GM19239 (cell line): ENCODE measurements around the gene IGSF3.

Experiments
- DNase-seq: peaks from one replicate; pipeline ENCODE4 v3.0.0; 2011; ENCODE audit warnings: low spot score; ENCODE audit not compliant: insufficient read length
- FAIRE-seq: peaks from 2 replicates; lab custom pipeline; 2011; peaks lifted over from hg19 to GRCh38; lab: Jason Lieb, UNC

The IGSF3 gene

DNA sequence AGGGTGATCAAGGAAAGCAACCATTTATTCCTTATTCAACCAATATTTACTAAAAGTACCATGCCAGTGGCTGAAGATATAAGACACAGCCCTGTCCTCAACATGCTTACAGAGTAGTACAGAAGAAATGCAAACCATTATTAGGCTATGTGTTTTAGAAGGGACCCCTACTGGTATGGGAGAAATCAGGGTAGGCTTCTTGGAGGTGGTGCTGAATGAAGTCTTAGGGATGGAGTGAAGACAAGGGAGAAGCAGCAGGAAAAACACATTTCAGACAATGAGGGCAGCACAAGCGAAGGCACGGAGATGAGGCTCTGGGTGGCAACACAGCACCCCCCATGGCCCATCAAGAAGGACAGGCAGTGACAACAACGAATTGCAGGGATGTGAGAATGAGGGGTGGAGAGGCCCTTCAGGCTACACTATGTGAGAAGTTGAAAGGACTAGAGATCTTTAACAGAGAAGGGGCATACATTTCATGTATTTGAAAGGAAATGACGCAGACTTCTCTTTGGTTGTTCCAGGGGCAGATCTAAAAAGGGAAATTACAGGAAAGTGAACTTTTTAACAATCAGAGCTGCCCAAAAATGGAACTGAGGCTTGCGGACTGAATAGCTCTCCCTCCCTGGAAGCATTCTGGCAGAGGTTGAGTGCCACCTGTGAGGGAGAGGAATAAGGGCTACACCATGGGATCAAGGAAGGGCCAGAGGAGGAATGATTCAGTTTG, 79.9 kb downstream of the IGSF3 start:
- FAIRE-seq: no peak
- DNase-seq: no peak

DNA sequence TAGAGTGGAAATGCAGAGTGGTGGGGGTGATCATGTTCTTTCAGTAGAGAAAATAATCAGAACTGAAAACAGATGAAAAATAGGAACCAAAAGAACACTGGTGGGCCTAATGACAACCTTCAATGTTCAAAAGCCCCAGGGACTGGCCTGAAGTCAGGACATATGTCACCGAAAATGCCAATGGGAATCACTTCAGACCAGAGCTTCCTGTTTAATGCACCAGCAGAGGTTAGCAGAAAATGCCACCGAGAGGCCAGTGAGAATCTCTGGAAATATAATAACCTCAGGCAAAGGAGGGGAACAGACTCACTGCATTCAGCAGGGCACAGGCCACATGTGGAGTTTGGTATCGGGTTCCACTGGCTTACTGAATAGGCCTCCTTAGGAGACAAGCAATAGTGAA, 80.8 kb downstream of the IGSF3 start:
- FAIRE-seq: no peak
- no peak for DNase-seq

- FAIRE-seq (no peak), DNase-seq (no peak)
These were observed 81.6 kb downstream of the IGSF3 start for GRCh38 chr1:116585886-116586285.

GRCh38 chr1:116581323-116581885, 86.1 kb downstream of the IGSF3 start:
- no peak for DNase-seq
- no peak for FAIRE-seq

DNA sequence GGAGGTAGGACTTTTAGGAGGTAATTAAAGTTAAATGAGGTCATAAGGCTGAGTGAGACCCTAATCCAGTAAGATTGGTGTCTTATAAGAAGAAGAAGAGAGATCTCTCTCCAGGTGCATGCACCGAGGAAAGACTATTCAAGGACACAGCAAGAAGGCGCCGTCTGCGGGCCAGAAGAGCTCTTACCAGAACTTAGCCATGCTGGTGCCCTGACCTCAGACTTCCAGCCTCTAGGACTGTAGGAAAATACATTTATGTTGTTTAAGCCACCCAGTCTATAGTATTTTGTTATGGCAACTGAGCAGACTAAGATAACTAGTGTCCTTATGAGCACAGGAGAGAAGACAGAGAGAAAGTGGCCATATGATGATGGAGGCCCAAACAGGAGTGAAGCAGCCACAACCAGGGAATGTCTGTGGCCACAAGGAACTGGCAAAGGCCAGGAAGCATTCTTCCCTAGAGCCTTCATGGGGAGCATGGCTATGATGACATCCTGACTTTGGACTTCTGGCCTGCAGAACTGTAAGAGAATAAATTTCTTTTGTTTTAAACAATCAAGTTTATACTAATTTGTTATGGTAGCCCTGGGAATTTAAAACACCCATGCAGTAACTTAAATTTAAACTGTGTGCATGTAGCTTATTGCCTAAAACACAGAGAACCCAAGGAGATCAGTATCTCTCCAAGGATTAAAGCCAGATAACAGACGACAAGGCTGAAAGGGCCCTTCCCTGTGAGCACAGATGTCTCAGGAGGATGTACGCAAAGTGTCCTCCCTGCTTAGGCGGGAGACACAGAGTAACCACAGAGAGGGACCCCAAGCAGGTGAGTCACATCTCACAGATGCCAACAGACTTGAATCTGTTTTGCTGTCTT, 86.8 kb downstream of the IGSF3 start:
- DNase-seq (no peak), FAIRE-seq (no peak)

DNA sequence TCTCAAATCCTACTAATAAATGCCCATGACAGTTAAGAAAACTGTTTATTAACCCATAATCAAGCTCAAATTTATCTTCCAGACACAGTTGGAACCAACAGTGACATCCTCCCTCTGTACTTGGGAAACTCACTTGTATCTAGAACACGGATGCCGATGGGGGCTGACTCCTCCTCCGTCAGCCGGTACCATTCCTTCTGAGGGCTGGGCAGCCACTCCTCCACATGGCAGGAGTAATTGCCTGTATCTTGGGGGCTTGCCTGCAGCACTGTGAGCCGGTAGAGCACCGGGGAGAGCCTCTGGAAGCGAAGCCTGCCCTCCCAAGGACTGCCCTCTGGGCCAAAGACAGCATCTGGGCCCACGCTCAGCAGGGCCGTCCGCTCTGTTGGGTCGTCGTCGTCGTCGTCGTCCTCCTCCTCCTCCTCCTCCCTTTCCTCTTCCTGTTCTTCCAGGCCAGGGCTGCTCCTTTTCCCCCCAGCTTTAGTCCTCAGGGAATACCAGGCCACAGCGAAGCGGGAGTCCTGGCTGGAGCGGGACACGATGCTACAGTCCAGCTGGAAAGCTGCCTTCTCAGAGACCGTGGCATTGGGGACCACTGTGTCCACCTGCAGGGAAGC, 88.2 kb downstream of the IGSF3 start:
- DNase-seq: no peak
- FAIRE-seq: no peak

DNA sequence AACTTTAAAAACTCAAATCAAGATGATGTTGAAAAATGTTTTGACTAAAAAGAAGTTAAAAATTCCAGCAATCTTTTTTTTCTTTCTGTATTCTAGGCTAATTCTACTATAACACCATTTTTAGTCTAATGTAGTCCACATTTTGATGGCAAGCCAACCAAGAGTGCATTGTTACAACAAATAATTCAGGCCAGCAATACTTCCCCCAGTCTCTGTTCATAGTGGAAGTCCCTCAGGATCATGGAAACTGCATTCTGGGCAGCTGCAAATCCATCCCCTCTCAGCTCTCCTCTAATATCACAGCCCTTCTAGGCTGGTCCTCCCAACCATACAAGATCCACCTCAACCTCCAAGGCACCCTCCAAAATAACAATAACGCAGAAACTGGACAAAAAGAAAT, 89.0 kb downstream of the IGSF3 start:
- DNase-seq (no peak), FAIRE-seq (no peak)

DNA sequence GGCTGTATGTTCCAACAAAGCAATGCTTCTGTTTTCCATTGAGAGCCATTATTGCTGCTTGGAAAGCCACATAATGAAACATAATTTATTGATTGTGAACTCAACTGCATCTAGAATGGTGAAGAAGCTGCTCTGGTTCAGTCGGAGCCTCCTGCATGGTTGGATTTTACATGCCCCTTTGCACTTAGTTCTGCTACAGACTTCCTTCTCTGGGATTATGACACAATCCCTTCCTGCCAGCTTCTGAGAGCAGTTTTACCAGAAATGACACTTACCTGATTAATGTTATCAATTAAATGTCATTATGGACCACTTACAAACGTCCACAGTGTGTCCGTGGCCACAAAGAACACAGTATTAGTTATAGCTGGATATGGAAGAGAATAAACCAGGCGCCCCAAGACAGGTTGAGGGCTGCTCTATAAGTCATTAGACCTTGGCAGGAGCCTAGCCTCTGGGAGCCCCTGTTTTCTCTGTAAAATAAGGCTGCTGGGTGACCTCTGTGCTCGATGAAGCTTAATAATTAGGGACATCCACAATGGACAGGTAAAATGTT, 89.7 kb downstream of the IGSF3 start:
- DNase-seq: no peak
- FAIRE-seq: no peak

- FAIRE-seq: peak; percentile 90
- peak; percentile 55 for DNase-seq
These were observed 92.8 kb downstream of the IGSF3 start for GRCh38 chr1:116574581-116575291.

DNA sequence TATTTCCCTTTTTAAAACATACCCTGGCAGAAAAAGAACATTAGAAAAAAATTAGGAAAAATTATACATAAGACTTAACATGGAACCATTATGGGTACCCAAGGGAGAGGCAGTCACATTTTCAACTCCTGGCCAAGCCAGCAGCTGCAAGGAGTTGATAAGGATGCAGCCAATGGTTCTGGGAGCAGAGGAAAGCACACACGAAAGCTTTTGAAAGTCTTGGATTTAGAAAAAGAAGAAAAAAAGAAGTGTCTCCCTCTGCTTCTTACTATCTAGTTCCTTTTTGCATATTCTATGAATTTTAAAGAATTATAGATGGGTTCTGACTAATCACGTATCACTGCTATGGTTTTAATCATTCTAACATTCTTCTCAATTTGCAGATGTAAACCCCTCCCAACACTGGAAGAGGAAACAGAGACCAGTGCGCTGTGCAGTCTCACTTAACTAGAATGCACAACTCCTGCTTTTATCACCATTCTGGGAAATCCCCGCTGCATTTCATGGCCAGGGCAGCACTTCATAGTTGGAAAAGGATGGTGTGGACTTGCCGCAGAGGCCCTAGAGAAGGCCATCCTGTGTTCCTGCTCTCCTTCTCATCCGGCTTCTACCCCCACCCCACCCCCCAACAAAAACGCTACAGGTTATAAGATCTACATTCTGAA, 94.0 kb downstream of the IGSF3 start:
- FAIRE-seq: no peak
- DNase-seq: no peak

DNA sequence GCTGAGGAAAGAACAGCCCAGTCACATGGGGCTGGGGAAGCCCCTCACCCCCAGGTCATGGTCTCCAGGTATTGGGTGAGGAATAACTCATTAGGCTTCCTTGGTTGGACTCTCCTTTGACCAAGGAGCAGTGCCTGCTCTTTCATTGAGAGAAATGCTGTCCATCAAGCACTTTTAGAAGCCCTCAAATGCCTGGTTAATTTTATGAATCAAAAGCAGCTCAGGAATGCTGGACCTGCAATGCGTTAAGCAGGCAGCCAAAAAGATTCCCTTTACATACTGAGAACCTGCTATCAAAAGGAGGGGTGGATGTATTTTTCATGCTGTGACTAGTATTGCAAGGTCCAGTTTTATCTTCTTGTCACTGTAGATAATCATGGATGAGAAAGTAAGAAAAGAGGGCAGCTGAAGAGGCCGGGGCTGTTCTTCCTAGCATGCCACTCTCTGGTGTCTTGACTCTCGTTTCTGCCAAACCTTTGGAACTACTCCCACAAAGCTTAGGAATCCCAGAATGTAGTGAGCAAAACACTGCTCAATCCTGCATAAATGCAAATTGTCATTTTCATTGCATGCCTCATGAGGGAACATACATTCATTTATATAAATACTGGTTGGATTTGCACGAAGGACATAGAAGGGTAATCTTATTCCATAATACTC, 94.6 kb downstream of the IGSF3 start:
- DNase-seq: no peak
- no peak for FAIRE-seq

DNA sequence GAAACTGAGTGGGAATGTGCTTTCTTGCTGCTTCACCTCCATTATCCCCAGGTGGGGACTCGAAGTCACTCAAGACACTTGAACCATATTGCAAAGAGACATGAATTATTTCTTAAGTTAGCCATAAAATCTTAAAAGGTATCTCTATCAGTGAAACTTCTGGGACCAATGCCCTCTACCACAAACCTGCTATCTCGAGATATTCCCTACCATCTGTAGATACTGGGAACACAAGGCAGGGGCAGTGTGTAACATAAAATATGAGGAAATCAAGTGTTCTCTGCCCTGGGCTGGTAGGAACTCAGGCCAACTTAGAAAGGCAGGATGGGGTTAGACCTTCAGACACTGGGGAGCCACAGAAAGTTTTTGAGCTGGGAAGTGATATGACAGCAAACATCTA, 95.4 kb downstream of the IGSF3 start:
- FAIRE-seq: no peak

GRCh38 chr1:116571215-116571919, 96.2 kb downstream of the IGSF3 start:
- no peak for DNase-seq
- FAIRE-seq: no peak

More for the DNA sequence above, 95.4 kb downstream of the IGSF3 start:
- DNase-seq: no peak

GRCh38 chr1:116570358-116571214, 96.9 kb downstream of the IGSF3 start, which contains the start of gene CD58:
Gene CD58, minus strand, starts transcription at chr1:116571026. Its CDS starts 54 bp downstream, at chr1:116570972.
- peak; percentile 37 for FAIRE-seq
- DNase-seq: peak; percentile 65

- peak; percentile 57 for FAIRE-seq
- no peak for DNase-seq
These were observed 97.7 kb downstream of the IGSF3 start for GRCh38 chr1:116569776-116570357.

GRCh38 chr1:116569381-116569670, 98.2 kb downstream of the IGSF3 start:
- FAIRE-seq (no peak), DNase-seq (no peak)
